Small intestine (tissue), 7 donors: ENCODE results near the gene NR2C2. TPM values are rescaled to one million over a fixed set of nuclear protein-coding genes. Genes with fewer than 3 reads are reported as not detected.

Experiments used
- DNase-seq, 2 donors: peaks; one replicate each; pipeline versions ENCODE4 v3.0.0 to v3.0.0-alpha.2; 2013
- FAIRE-seq: peaks from 2 replicates; lab custom pipeline; 2012; peaks lifted over from hg19 to GRCh38; lab: Jason Lieb, UNC
- H3K27ac ChIP-seq, 3 donors: one replicate each; pipeline ENCODE4 v1.5.1; 2013; ENCODE audit warnings: low read length in 2 of 3, mild to moderate bottlenecking in 2 of 3, control low read depth in 1 of 3, inconsistent platforms in 1 of 3, low read depth in 1 of 3, moderate library complexity in 1 of 3
- H3K27me3 ChIP-seq, 3 donors: one replicate each; pipeline ENCODE4 v1.6.1; 2013; ENCODE audit warnings: low read length in 3 of 3, inconsistent platforms in 1 of 3; ENCODE audit not compliant: control insufficient read depth in 3 of 3, insufficient read depth in 3 of 3
- H3K36me3 ChIP-seq, 3 donors: one replicate each; pipeline ENCODE4 v1.6.1; 2013; ENCODE audit warnings: low read length in 3 of 3, inconsistent platforms in 1 of 3, low read depth in 1 of 3, mild to moderate bottlenecking in 1 of 3, moderate library complexity in 1 of 3; ENCODE audit not compliant: control insufficient read depth in 3 of 3, insufficient read depth in 2 of 3
- H3K4me1 ChIP-seq, 3 donors: one replicate each; pipeline ENCODE4 v1.6.1; 2013; ENCODE audit warnings: low read length in 2 of 3, inconsistent platforms in 1 of 3, low read depth in 1 of 3, mild to moderate bottlenecking in 1 of 3, moderate library complexity in 1 of 3; ENCODE audit not compliant: control insufficient read depth in 3 of 3, insufficient read depth in 2 of 3
- H3K4me3 ChIP-seq, 3 donors: one replicate each; pipeline ENCODE4 v1.5.1; 2013; ENCODE audit warnings: low read length in 3 of 3, control low read depth in 1 of 3, inconsistent platforms in 1 of 3, low read depth in 1 of 3, mild to moderate bottlenecking in 1 of 3, moderate library complexity in 1 of 3
- H3K9me3 ChIP-seq, 2 donors: one replicate each; pipeline ENCODE4 v1.6.1; 2013; ENCODE audit warnings: low read depth in 1 of 2, low read length in 1 of 2; ENCODE audit not compliant: control insufficient read depth in 2 of 2, insufficient read depth in 1 of 2
- WGBS, 3 donors: extraction: QIAGEN DNeasy Blood & Tissue Kit; methylation state at CpG; one replicate each; pipeline ENCODE4 v1.1.7; 2013; 5-methylcytosine and 5-hydroxymethylcytosine counted together
- polyA plus RNA-seq, 4 donors: library from polyadenylated mRNA; stranded (reverse) in 3 of 4; unstranded in 1 of 4; fragments of 200-250 nt in 3 of 4; fragments of 120-200 nt in 1 of 4; gene quantifications; one replicate each; pipeline versions ENCODE4 v1.2.1 to v1.2.3, GENCODE V29; 2013
- donor health status: healthy with polysubstance abuse.
- donor health status: control.
- donor health status: control.
- donor health status: Bipolar disorder and iron deficiency.
- donor health status: healthy.

The NR2C2 gene
- polyA plus RNA-seq, 4 donors = 7.8 to 40.4 (median 10.1) TPM

- Histone ChIP-seq H3K4me3 (no peak overlapping the region), H3K4me1 (peaks cover 10 to 48% (median 11%) of the 10 kb centered on the region in 3 donors), H3K27ac (peak overlapping the region in 1 of 3 donors; percentile 23), H3K27me3 (no peaks in the 10 kb centered on the region), H3K9me3 (no peaks in the 10 kb centered on the region), H3K36me3 (peaks cover 0 to 23% (median 8%) of the 10 kb centered on the region in 3 donors)
- DNase-seq (no peak), FAIRE-seq (no peak)
- 77 to 95% (median 95%) methylated on average over 1 of the region's 1 CpG for WGBS, 3 donors
These were observed 5.5 kb upstream of the NR2C2 start for GRCh38 chr3:14941871-14942270.

- H3K27ac ChIP-seq = peak overlapping the region in 2 of 3 donors; percentile 53 to 76
- FAIRE-seq = no peak
- H3K36me3 ChIP-seq = peaks cover 0 to 23% (median 4%) of the 10 kb centered on the region in 3 donors
- DNase-seq = peak; percentile 36 to 75
- peak overlapping the region in 1 of 3 donors; percentile 10 for H3K4me3 ChIP-seq
- no peaks in the 10 kb centered on the region for H3K9me3 ChIP-seq
- H3K27me3 ChIP-seq = no peaks in the 10 kb centered on the region
- H3K4me1 ChIP-seq = peaks cover 7 to 36% (median 11%) of the 10 kb centered on the region in 3 donors
These were observed 4.3 kb upstream of the NR2C2 start for GRCh38 chr3:14943042-14943441.

- 13 to 22% (median 15%) methylated on average over 4 of the region's 4 CpGs for WGBS, 3 donors
- Histone ChIP-seq H3K27ac (peak overlapping the region in 2 of 3 donors; percentile 100), H3K4me3 (peak overlapping the region; percentile 74 to 99 (median 93)), H3K9me3 (no peaks in the 10 kb centered on the region), H3K36me3 (peaks cover 0 to 18% (median 4%) of the 10 kb centered on the region in 3 donors), H3K27me3 (no peaks in the 10 kb centered on the region), H3K4me1 (peaks cover 7 to 43% (median 10%) of the 10 kb centered on the region in 3 donors)
- DNase-seq = no peak
- no peak for FAIRE-seq
These were observed 1.1 kb upstream of the NR2C2 start for GRCh38 chr3:14946236-14946635.

GRCh38 chr3:14946739-14947099 is 664 bp upstream of the NR2C2 start:
- WGBS, 3 donors = 0 to 2% (median 0%) methylated on average over 8 of the region's 8 CpGs
- H3K4me1 ChIP-seq = peaks cover 7 to 42% (median 10%) of the 10 kb centered on the region in 3 donors
- FAIRE-seq (no peak), DNase-seq (no peak)
- H3K27ac ChIP-seq = peak overlapping the region; percentile 99 to 100 (median 100)
- H3K36me3 ChIP-seq = peaks cover 0 to 19% (median 4%) of the 10 kb centered on the region in 3 donors
- peak overlapping the region; percentile 74 to 99 (median 93) for H3K4me3 ChIP-seq
- H3K27me3 ChIP-seq = no peaks in the 10 kb centered on the region
- H3K9me3 ChIP-seq = no peaks in the 10 kb centered on the region

- peak; percentile 99 for DNase-seq
- Histone ChIP-seq H3K27ac (peak overlapping the region; percentile 99 to 100 (median 100)), H3K4me3 (peak overlapping the region; percentile 74 to 99 (median 93)), H3K4me1 (peaks cover 3 to 33% (median 7%) of the 10 kb centered on the region in 3 donors), H3K27me3 (no peaks in the 10 kb centered on the region), H3K36me3 (peaks cover 0 to 19% (median 4%) of the 10 kb centered on the region in 3 donors), H3K9me3 (no peaks in the 10 kb centered on the region)
- 0 to 2% (median 1%) methylated on average over 37 to 79 of the region's 79 CpGs for WGBS, 3 donors
- no peak for FAIRE-seq
These were observed 664 bp downstream of the NR2C2 start for GRCh38 chr3:14947886-14948608.

- FAIRE-seq = no peak
- peak overlapping the region; percentile 28 to 99 (median 64) for H3K4me3 ChIP-seq
These were observed 1.2 kb downstream of the NR2C2 start for GRCh38 chr3:14948609-14949038.

GRCh38 chr3:14949126-14949525 is 1.7 kb downstream of the NR2C2 start:
- peak overlapping the region in 2 of 3 donors; percentile 64 to 99 for H3K4me3 ChIP-seq
- no peaks in the 10 kb centered on the region for H3K9me3 ChIP-seq
- H3K36me3 ChIP-seq = peaks cover 0 to 14% (median 4%) of the 10 kb centered on the region in 3 donors
- peaks cover 0 to 26% (median 7%) of the 10 kb centered on the region in 3 donors for H3K4me1 ChIP-seq
- H3K27ac ChIP-seq = peak overlapping the region; percentile 38 to 74 (median 71)
- FAIRE-seq = no peak
- H3K27me3 ChIP-seq = no peaks in the 10 kb centered on the region
- 27 to 41% (median 33%) methylated on average over 5 of the region's 5 CpGs for WGBS, 3 donors
- DNase-seq = no peak

More at GRCh38 chr3:14948609-14949038, 1.2 kb downstream of the NR2C2 start:
- peaks cover 0 to 14% (median 4%) of the 10 kb centered on the region in 3 donors for H3K36me3 ChIP-seq
- H3K27ac ChIP-seq = peak overlapping the region; percentile 38 to 74 (median 71)
- peaks cover 0 to 31% (median 7%) of the 10 kb centered on the region in 3 donors for H3K4me1 ChIP-seq
- H3K9me3 ChIP-seq = no peaks in the 10 kb centered on the region
- WGBS, 3 donors = 1 to 3% (median 1%) methylated on average over 24 to 26 of the region's 26 CpGs
- H3K27me3 ChIP-seq = no peaks in the 10 kb centered on the region
- no peak for DNase-seq

- Histone ChIP-seq H3K4me1 (peaks cover 0 to 19% (median 7%) of the 10 kb centered on the region in 3 donors), H3K27me3 (no peaks in the 10 kb centered on the region), H3K36me3 (peaks cover 0 to 9% (median 2%) of the 10 kb centered on the region in 3 donors), H3K27ac (no peak overlapping the region), H3K4me3 (no peak overlapping the region), H3K9me3 (no peaks in the 10 kb centered on the region)
- DNase-seq (no peak), FAIRE-seq (no peak)
- WGBS, 3 donors = 76 to 91% (median 82%) methylated on average over 2 of the region's 2 CpGs
These were observed 2.9 kb downstream of the NR2C2 start for GRCh38 chr3:14950274-14950673.
